HEK293T (cell line): ENCODE results near the gene KCNG1.
A peak's percentile ranks its signal among the peaks of the same experiment; 100 is the strongest.
"Not testable (repeated sequence)": the region's sequence is repeated elsewhere in the genome, so short reads cannot be mapped to it uniquely, and the experiment has no call there.

Source experiments
- CTCF ChIA-PET: fragments of 350-600 bp; formaldehyde crosslinking; extraction: SDS; loops from one replicate; lab custom pipeline; 2021; ENCODE audit warnings: antibody characterized with exemption, inconsistent platforms; lab: Yijun Ruan, JAX
- POLR2A ChIA-PET: fragments of 350-600 bp; formaldehyde crosslinking; extraction: SDS; loops from one replicate; lab custom pipeline; 2020; ENCODE audit warnings: antibody characterized with exemption, inconsistent platforms; lab: Yijun Ruan, JAX
- DNase-seq: peaks from one replicate; pipeline ENCODE4 v3.0.0; 2012; ENCODE audit warnings: mixed read lengths; ENCODE audit errors: extremely low spot score
- ARNT ChIP-seq: fragments of 450-650 bp; IDR thresholded peaks from 2 replicates; pipeline ENCODE4 v1.6.1; 2017; ENCODE audit warnings: mild to moderate bottlenecking
- BHLHE40 ChIP-seq: fragments of 450-650 bp; IDR thresholded peaks from 2 replicates; pipeline ENCODE4 v1.6.1; 2016; ENCODE audit warnings: mild to moderate bottlenecking, moderate library complexity, borderline replicate concordance
- CTBP1 ChIP-seq: fragments of 450-650 bp; IDR thresholded peaks from 2 replicates; pipeline ENCODE4 v1.6.1; 2016; ENCODE audit warnings: borderline replicate concordance
- ELF4 ChIP-seq: fragments of 450-650 bp; IDR thresholded peaks from 2 replicates; pipeline ENCODE4 v1.6.1; 2017; ENCODE audit warnings: antibody characterized with exemption
- FOXA1 ChIP-seq: fragments of 450-650 bp; IDR thresholded peaks from 2 replicates; pipeline ENCODE4 v1.6.1; 2016; ENCODE audit warnings: mild to moderate bottlenecking
- FOXK2 ChIP-seq: fragments of 450-650 bp; IDR thresholded peaks from 2 replicates; pipeline ENCODE4 v1.6.1; 2016; ENCODE audit warnings: mild to moderate bottlenecking
- FOXM1 ChIP-seq: fragments of 450-650 bp; IDR thresholded peaks from 2 replicates; pipeline ENCODE4 v1.6.1; 2017; ENCODE audit warnings: mild to moderate bottlenecking, borderline replicate concordance
- HDGF ChIP-seq: fragments of 450-650 bp; IDR thresholded peaks from 2 replicates; pipeline ENCODE4 v1.6.1; 2017; ENCODE audit warnings: antibody characterized with exemption, borderline replicate concordance
- L3MBTL2 ChIP-seq: fragments of 450-650 bp; conservative IDR thresholded peaks from 2 replicates; pipeline ENCODE4 v1.6.1; 2016; ENCODE audit warnings: mild to moderate bottlenecking
- LEF1 ChIP-seq: fragments of 450-650 bp; IDR thresholded peaks from 2 replicates; pipeline ENCODE4 v1.6.1; 2017; ENCODE audit warnings: mild to moderate bottlenecking, borderline replicate concordance
- NFRKB ChIP-seq: fragments of 450-650 bp; IDR thresholded peaks from 2 replicates; pipeline ENCODE4 v1.6.1; 2016; ENCODE audit warnings: mild to moderate bottlenecking, moderate library complexity
- PKNOX1 ChIP-seq: fragments of 450-650 bp; IDR thresholded peaks from 2 replicates; pipeline ENCODE4 v1.6.1; 2016
- SP1 ChIP-seq: fragments of 450-650 bp; IDR thresholded peaks from 2 replicates; pipeline ENCODE4 v1.6.1; 2017
- SUZ12 ChIP-seq: fragments of 450-650 bp; IDR thresholded peaks from 2 replicates; pipeline ENCODE4 v1.6.1; 2016; ENCODE audit warnings: mild to moderate bottlenecking
- TARDBP ChIP-seq: fragments of 450-650 bp; IDR thresholded peaks from 2 replicates; pipeline ENCODE4 v1.6.1; 2016
- ZNF384 ChIP-seq: fragments of 450-650 bp; IDR thresholded peaks from 2 replicates; pipeline ENCODE4 v1.6.1; 2016

KCNG1 gene

GRCh38 chr20:50982363-50982762 is 40.5 kb downstream of the KCNG1 start:
- TF ChIP-seq FOXM1 (no peak), ARNT (no peak), LEF1 (no peak), PKNOX1 (no peak), HDGF (no peak), TARDBP (no peak), BHLHE40 (no peak), NFRKB (no peak), SUZ12 (no peak), L3MBTL2 (no peak)
- POLR2A ChIA-PET = no interaction called here
- CTCF ChIA-PET = interaction anchor here (0.6 to 1.4 kb wide), 9 partner anchors 8 to 351 kb away, joined by 3 to 7 read pairs (median 4); no protein-coding TSS in a partner anchor
- no peak for DNase-seq

- POLR2A ChIA-PET = interaction anchor here (1.0 to 1.2 kb wide), 2 partner anchors 23 to 187 kb away, joined by 3 read pairs; partner anchors contain the start of genes BCAS4, DPM1 and MOCS3
- TF ChIP-seq TARDBP (no peak), NFRKB (no peak), ARNT (no peak), CTBP1 (no peak), BHLHE40 (no peak), FOXK2 (no peak), SP1 (no peak), PKNOX1 (no peak), HDGF (no peak), ZNF384 (no peak), SUZ12 (no peak), L3MBTL2 (no peak), LEF1 (no peak)
- CTCF ChIA-PET = interaction anchor here (0.6 to 1.6 kb wide), 13 partner anchors 9 to 581 kb away, joined by 3 to 7 read pairs (median 4); partner anchors contain the start of gene BCAS4
These were observed 41.2 kb downstream of the KCNG1 start for GRCh38 chr20:50981714-50982048.

GRCh38 chr20:50980851-50981713 is 41.8 kb downstream of the KCNG1 start:
- peak; percentile 68 for DNase-seq
- POLR2A ChIA-PET = interaction anchor here (1.0 to 1.2 kb wide), 2 partner anchors 22 to 186 kb away, joined by 3 read pairs; partner anchors contain the start of genes BCAS4, DPM1 and MOCS3
- CTCF ChIA-PET = interaction anchor here (0.6 to 1.6 kb wide), 13 partner anchors 8 to 582 kb away, joined by 3 to 7 read pairs (median 4); partner anchors contain the start of gene BCAS4
- TF ChIP-seq ARNT = no peak
- TF ChIP-seq PKNOX1 = peak; percentile 93

More at GRCh38 chr20:50981714-50982048, 41.2 kb downstream of the KCNG1 start:
- no peak for DNase-seq

DNA sequence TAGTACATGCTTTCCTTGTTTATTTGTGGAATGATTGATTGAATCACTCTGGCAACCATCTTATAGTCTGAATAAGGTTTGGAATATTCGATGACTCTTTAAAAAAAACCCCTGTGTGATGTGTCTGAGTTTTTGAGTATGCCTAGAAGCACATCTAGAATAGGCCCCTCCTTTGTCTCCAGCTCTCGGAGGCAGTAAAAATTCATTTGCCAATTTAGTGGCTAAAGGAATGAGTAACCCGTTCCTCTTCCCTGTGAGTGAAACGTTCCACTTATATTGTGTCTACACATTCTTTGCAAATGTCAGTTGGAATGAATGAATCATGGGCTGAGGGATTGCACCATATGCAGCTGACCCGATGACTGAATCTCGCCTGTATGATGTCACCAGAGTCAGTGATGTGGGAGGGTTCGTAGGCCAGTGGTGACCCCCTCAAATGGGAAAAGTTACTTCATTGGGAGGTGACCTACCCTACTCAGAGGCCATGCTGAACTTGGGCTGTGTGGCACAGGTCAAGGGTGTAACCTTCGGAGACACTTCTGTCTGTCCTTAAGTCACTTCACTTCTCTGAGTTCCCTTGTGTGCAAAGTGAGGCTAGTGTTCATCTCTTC is 42.7 kb downstream of the KCNG1 start:
- ChIA-PET POLR2A (no interaction called here), CTCF (interaction anchor here (1.1 to 1.6 kb wide), 2 partner anchors 162 to 186 kb away, joined by 3 to 6 read pairs; partner anchors contain the start of gene BCAS4)
- DNase-seq = no peak
- TF ChIP-seq ARNT (no peak), ELF4 (no peak), ZNF384 (no peak), L3MBTL2 (no peak), FOXA1 (no peak), TARDBP (no peak), NFRKB (no peak)

DNA sequence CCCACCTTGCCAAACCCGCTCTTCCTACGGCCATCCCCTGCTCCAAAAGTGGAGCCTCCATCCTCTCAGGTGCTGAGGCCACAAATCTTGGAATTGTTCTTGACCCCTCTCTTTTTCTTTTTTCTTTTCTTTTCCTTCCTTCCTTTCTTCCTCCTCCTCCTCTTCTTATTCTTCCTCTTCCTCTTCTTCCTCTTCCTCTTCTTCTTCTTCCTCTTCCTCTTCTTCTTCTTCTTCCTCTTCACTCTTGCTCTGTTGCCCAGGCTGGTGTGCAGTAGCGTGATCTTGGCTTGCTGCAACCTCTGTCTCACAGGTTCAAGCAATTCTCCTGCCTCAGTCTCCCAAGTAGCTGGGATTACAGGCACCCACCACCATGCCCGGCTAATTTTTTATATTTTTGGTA is 44.4 kb downstream of the KCNG1 start:
- DNase-seq, CTCF ChIA-PET, POLR2A ChIA-PET: not testable (repeated sequence)

DNA sequence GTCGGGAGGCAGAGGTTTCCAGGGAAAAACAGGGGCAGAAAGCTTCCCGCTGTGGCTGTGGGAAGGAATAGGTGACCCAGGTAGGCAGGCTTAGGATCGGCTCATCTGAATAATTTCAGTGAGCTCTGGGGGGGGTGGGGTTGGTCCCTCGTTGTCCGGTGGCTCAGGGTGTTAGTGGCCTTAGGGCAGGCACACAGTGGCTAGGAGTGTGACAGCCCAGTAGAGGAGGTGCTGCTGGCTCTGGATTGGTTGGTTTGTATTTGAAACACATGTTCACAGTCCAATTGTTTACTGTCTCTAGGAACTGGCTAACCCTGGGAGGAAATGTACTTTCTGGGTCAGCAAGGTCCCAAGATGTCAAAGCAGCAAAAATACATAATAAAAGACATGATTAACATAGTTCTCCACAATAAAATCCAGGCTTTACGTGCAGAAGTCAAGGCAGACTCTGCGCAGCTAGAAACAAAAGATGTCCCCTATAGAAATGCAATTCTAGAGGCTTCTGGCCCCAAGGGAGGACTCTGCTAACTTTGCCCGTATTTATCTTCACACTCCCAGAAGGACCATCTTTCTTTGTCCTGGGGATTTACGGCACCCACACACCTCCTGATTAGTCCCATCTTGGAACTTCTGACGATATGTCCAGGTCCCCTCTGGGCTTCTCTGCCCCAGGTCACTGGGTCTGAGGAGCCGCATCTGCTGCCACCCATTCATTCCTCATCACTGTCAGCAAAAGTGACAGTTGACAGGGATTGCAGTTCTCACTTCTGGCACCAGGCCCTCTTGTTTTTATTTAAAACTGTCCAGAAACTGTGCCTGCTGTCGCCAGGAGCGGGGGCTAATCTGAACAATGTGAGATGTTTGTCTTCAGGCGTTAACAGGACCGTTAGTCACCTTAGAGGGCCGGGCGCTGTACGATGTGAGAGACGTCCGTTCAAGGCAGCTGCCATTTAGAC is 45.6 kb downstream of the KCNG1 start:
- DNase-seq = no peak
- TF ChIP-seq CTBP1 = no peak
- TF ChIP-seq FOXA1 = no peak
- TF ChIP-seq ELF4 = no peak
- TF ChIP-seq HDGF = no peak
- no peak for TF ChIP-seq FOXM1
- no peak for TF ChIP-seq LEF1
- TF ChIP-seq SUZ12 = no peak
- TF ChIP-seq TARDBP = no peak
- TF ChIP-seq ARNT = no peak
- no peak for TF ChIP-seq PKNOX1
- TF ChIP-seq SP1 = no peak
- no peak for TF ChIP-seq L3MBTL2
- no peak for TF ChIP-seq FOXK2
- TF ChIP-seq BHLHE40 = no peak
- TF ChIP-seq ZNF384 = no peak
- TF ChIP-seq NFRKB = no peak
- ChIA-PET POLR2A (no interaction called here), CTCF (no interaction called here)
